ENCODE measurements around the gene CTNNA2.

The CTNNA2 gene

DNA sequence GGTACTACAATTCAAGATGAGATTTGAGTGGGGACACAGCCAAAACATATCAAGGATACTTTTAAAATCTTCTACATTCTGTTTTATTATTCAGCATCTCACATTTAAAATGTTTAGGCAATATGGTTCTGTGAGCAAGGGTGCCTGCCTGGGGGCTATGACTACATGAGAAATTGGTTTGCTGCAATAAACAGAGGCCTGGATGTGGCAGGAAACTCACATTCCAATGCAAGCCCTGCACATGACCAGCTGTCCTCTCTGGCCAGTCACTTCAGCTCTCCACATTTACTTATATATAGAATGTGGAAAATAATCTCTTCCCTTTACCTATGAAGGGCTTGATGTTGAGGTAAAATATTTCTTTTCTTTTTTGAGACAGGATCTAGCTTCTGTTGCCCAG lies 598.3 kb downstream of the CTNNA2 start:
- TF ChIP-seq, protein P1, sequence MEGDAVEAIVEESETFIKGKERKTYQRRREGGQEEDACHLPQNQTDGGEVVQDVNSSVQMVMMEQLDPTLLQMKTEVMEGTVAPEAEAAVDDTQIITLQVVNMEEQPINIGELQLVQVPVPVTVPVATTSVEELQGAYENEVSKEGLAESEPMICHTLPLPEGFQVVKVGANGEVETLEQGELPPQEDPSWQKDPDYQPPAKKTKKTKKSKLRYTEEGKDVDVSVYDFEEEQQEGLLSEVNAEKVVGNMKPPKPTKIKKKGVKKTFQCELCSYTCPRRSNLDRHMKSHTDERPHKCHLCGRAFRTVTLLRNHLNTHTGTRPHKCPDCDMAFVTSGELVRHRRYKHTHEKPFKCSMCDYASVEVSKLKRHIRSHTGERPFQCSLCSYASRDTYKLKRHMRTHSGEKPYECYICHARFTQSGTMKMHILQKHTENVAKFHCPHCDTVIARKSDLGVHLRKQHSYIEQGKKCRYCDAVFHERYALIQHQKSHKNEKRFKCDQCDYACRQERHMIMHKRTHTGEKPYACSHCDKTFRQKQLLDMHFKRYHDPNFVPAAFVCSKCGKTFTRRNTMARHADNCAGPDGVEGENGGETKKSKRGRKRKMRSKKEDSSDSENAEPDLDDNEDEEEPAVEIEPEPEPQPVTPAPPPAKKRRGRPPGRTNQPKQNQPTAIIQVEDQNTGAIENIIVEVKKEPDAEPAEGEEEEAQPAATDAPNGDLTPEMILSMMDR (conservative IDR thresholded peaks at IDR 0.05; ENCODE audit: control insufficient read depth, insufficient read depth, low read depth, low read length) = no peak
- H3K4me3 ChIP-seq (ENCODE audit: control insufficient read depth, low read depth, low read length) = no peak overlapping the region
- no peak for DNase-seq (ENCODE audit: low read depth)

DNA sequence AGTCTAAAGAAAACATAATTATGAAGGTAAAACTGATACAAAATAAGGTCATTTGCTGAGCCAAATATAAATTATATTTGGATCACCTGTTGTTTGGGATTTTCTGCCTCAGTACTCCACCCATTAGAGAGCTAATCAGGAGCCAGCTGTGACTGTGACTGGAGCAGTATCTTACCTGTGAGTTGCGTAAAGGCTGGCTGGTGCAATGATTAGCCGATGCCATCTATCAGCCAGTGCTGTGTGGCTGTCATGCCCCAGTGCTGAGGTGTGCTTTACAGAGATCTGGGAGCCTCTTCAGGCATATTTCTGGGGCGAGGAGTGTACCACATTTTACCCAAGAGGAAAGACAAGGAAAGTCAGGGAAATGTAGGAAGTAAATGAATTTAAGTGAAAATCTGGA lies 599.9 kb downstream of the CTNNA2 start:
- TF ChIP-seq, protein P1 (conservative IDR thresholded peaks at IDR 0.05; ENCODE audit: control insufficient read depth, insufficient read depth, low read depth, low read length) = no peak
- no peak for DNase-seq (ENCODE audit: low read depth)
- H3K4me3 ChIP-seq (ENCODE audit: control insufficient read depth, low read depth, low read length) = no peak overlapping the region

DNA sequence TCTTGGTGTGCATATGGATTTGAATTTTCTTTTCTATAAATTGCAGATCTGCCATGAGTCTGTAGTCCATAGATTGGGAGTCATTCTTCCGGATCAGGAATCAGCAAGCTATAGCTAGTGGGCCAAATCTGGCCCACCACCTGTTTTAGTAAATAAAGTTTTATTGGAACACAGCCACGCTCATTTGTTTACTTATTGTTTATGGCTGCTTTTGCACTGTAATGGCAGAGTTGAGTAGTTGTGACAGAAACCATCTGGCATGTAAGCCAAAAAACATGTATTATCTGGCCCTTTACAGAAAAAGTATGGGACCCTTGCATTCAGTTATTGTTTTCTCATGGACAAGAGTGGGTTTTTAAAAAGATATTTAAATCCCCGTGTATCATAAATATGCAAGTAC lies 600.5 kb downstream of the CTNNA2 start:
- no peak overlapping the region for H3K4me3 ChIP-seq (ENCODE audit: control insufficient read depth, low read depth, low read length)
- DNase-seq (ENCODE audit: low read depth) = no peak
- TF ChIP-seq, protein P1 (conservative IDR thresholded peaks at IDR 0.05; ENCODE audit: control insufficient read depth, insufficient read depth, low read depth, low read length) = no peak

DNA sequence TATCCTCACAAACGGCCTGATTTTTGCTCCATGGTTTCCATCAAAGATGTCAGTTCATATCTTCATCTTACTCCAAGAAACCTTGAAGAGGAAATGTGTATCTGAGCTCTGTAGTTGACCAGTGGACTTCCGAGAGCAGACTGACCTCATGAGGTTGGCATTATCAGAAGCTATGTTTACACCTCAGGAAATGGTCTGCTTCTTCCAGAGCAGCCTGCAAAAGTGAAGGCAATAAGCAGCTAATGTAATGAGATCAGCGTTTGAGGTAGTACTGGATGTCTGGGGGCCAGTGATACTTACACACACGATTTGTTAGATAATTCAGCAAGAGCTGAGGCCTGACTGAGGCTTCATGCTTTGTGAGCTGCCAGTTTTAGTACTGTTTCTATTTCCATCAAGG lies 602.0 kb downstream of the CTNNA2 start:
- TF ChIP-seq, protein P1 (conservative IDR thresholded peaks at IDR 0.05; ENCODE audit: control insufficient read depth, insufficient read depth, low read depth, low read length) = no peak
- H3K4me3 ChIP-seq (ENCODE audit: control insufficient read depth, low read depth, low read length) = no peak overlapping the region
- DNase-seq (ENCODE audit: low read depth) = no peak

DNA sequence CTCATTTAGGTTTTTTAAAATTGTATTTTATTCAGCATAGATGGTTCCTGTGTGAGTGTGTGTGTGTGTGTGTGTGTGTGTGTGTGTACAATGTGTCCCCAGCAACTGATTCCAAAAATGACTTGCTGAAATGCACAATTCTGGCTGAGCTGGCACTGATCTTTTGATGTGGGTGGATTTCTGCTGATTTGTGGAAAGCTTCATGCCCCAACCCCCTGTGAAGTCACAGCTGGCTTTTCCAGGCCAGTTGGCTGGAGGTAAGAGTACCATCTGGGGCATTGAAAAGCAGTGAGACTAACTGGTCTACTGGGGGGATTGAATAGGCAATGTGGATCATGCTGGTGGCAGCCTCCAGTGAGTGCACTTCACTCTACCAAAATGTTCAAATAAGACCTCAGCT lies 604.5 kb downstream of the CTNNA2 start:
- TF ChIP-seq, protein P1 (conservative IDR thresholded peaks at IDR 0.05; ENCODE audit: control insufficient read depth, insufficient read depth, low read depth, low read length) = no peak
- DNase-seq (ENCODE audit: low read depth) = peak; percentile 3
- no peak overlapping the region for H3K4me3 ChIP-seq (ENCODE audit: control insufficient read depth, low read depth, low read length)

DNA sequence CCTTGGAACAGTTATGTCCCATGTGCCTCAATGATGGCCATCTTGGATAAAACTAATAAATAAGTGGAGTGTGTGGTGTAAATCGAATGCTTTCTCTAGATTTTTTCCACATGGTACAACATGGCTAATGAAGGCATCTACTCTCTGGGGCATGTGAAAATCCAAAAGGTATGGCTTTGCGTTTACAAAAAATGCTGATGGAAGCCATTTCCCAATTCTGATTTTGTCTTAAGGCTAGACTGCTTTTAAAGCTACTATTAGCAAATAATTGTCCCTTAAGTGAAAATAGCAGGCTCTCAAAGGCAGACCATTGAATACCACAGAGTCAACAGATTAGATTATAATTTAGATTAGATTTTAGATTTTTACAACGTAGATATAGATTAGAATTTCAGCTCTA lies 608.0 kb downstream of the CTNNA2 start:
- DNase-seq (ENCODE audit: low read depth) = no peak
- TF ChIP-seq, protein P1 (conservative IDR thresholded peaks at IDR 0.05; ENCODE audit: control insufficient read depth, insufficient read depth, low read depth, low read length) = no peak
- no peak overlapping the region for H3K4me3 ChIP-seq (ENCODE audit: control insufficient read depth, low read depth, low read length)

DNA sequence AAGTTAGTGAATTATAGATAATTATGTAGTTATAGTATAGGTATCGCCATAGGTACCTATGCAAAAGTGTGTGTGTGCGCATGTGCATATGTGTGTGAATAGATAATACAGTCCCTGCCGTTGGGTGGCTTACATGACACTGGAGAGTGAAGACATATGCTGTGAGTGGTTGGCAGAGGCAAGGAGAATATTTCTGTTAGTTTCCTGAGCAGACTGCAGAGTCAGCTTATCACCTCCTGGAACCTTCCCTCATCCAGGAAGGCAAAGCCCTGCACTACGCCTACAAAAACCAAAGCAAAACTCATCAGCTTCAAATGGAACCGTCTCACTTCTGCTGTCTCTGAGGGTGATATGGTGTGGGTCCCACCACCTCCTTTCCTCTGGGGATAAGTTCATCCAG lies 609.8 kb downstream of the CTNNA2 start:
- TF ChIP-seq, protein P1 (conservative IDR thresholded peaks at IDR 0.05; ENCODE audit: control insufficient read depth, insufficient read depth, low read depth, low read length) = no peak
- no peak for DNase-seq (ENCODE audit: low read depth)
- no peak overlapping the region for H3K4me3 ChIP-seq (ENCODE audit: control insufficient read depth, low read depth, low read length)

Data from fibroblast of mammary gland (primary cell).